ENCODE results near the gene SARS2.

DNA sequence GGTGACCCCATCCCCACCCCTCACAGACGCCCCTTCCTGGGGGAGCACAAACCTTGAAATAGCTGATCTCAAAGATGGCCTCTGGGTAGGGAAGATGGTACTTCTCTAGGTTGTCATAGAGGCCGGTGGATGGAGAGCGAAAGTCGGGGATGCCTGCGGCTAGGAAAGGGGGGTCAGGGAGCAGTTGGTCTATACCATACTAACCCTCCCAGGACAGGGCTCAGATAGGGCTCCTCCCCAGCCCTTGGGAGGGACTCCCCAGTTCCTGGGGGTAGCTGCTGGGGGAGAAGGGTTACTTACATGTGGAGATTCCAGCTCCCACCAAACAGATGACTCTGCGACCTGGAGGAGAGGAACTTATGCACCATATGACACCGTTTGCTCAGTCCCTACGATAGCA is 40.8 kb downstream of the SARS2 start:
- TF ChIP-seq SIN3A (IDR thresholded peaks at IDR 0.05; ENCODE audit: borderline replicate concordance, insufficient read depth, low read length) (no peak), POLR2AphosphoS5 (IDR thresholded peaks at IDR 0.05; ENCODE audit: low read depth, low read length) (no peak)
- TF ChIP-seq, protein P1, sequence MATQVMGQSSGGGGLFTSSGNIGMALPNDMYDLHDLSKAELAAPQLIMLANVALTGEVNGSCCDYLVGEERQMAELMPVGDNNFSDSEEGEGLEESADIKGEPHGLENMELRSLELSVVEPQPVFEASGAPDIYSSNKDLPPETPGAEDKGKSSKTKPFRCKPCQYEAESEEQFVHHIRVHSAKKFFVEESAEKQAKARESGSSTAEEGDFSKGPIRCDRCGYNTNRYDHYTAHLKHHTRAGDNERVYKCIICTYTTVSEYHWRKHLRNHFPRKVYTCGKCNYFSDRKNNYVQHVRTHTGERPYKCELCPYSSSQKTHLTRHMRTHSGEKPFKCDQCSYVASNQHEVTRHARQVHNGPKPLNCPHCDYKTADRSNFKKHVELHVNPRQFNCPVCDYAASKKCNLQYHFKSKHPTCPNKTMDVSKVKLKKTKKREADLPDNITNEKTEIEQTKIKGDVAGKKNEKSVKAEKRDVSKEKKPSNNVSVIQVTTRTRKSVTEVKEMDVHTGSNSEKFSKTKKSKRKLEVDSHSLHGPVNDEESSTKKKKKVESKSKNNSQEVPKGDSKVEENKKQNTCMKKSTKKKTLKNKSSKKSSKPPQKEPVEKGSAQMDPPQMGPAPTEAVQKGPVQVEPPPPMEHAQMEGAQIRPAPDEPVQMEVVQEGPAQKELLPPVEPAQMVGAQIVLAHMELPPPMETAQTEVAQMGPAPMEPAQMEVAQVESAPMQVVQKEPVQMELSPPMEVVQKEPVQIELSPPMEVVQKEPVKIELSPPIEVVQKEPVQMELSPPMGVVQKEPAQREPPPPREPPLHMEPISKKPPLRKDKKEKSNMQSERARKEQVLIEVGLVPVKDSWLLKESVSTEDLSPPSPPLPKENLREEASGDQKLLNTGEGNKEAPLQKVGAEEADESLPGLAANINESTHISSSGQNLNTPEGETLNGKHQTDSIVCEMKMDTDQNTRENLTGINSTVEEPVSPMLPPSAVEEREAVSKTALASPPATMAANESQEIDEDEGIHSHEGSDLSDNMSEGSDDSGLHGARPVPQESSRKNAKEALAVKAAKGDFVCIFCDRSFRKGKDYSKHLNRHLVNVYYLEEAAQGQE (IDR thresholded peaks at IDR 0.05; ENCODE audit: insufficient read depth in 1 of 2, low read depth in 2 of 2, low read length in 2 of 2), result no peak

All from PFSK-1 (cell line).